ENCODE measurements around the gene GDF7. TPM values are rescaled to one million over a fixed set of nuclear protein-coding genes. Genes with fewer than 3 reads are reported as not detected.
A peak's percentile ranks its signal among the peaks of the same experiment; 100 is the strongest.

Gene GDF7
- total and polyA plus RNA-seq, 10 donors = 0.83 to 3.8 (median 1.9) TPM

- no peak overlapping the region for H3K4me3 ChIP-seq
- H3K4me1 ChIP-seq = peaks cover 0 to 11% (median 4%) of the 10 kb centered on the region in 6 donors
- H3K9me3 ChIP-seq = no peaks in the 10 kb centered on the region
- TF ChIP-seq CTCF (IDR thresholded peaks at IDR 0.05 in 8 of 11, conservative IDR thresholded peaks at IDR 0.05 in 3 of 11) (no peak), POLR2A (IDR thresholded peaks at IDR 0.05) (no peak), POLR2AphosphoS5 (IDR thresholded peaks at IDR 0.05) (no peak)
- H3K27me3 ChIP-seq (replicated peaks in 1 of 7) = no peaks in the 10 kb centered on the region
- 87 to 92% (median 90%) methylated on average over 16 of the region's 16 CpGs for WGBS, 5 donors
- peak; percentile 54 for DNase-seq
- H3K27ac ChIP-seq = no peak overlapping the region
- peaks cover 0 to 87% (median 27%) of the 10 kb centered on the region in 6 donors for H3K36me3 ChIP-seq
- intact Hi-C loops (cut with DNase I; ENCODE audit: low total_unique reads) = no loop called here
Observed at GRCh38 chr2:20627712-20628380, 39.1 kb upstream of the GDF7 start.

GRCh38 chr2:20629181-20629580, 37.8 kb upstream of the GDF7 start:
- H3K27ac ChIP-seq = no peak overlapping the region
- peaks cover 4 to 14% (median 8%) of the 10 kb centered on the region in 6 donors for H3K4me1 ChIP-seq
- no peaks in the 10 kb centered on the region for H3K9me3 ChIP-seq
- no peaks in the 10 kb centered on the region for H3K27me3 ChIP-seq (replicated peaks in 1 of 7)
- TF ChIP-seq POLR2A (IDR thresholded peaks at IDR 0.05) (no peak), CTCF (IDR thresholded peaks at IDR 0.05 in 8 of 11, conservative IDR thresholded peaks at IDR 0.05 in 3 of 11) (no peak), POLR2AphosphoS5 (IDR thresholded peaks at IDR 0.05) (no peak)
- DNase-seq = peak; percentile 59
- intact Hi-C loops (cut with DNase I; ENCODE audit: low total_unique reads) = no loop called here
- peaks cover 0 to 87% (median 14%) of the 10 kb centered on the region in 6 donors for H3K36me3 ChIP-seq
- WGBS, 5 donors = 87 to 95% (median 91%) methylated on average over 6 of the region's 6 CpGs
- no peak overlapping the region for H3K4me3 ChIP-seq

- WGBS, 5 donors = 76 to 94% (median 92%) methylated on average over 11 to 12 of the region's 12 CpGs
- no peak for TF ChIP-seq CTCF (IDR thresholded peaks at IDR 0.05 in 8 of 11, conservative IDR thresholded peaks at IDR 0.05 in 3 of 11)
- Histone ChIP-seq H3K27me3 (replicated peaks in 1 of 7) (no peaks in the 10 kb centered on the region), H3K9me3 (no peaks in the 10 kb centered on the region), H3K27ac (no peak overlapping the region), H3K4me3 (no peak overlapping the region), H3K36me3 (peaks cover 0 to 87% (median 9%) of the 10 kb centered on the region in 6 donors), H3K4me1 (peaks cover 9 to 19% (median 13%) of the 10 kb centered on the region in 6 donors)
- peak; percentile 71 for DNase-seq
- intact Hi-C loops (cut with DNase I; ENCODE audit: low total_unique reads) = no loop called here
Observed at GRCh38 chr2:20629581-20630171, 37.3 kb upstream of the GDF7 start.

- H3K36me3 ChIP-seq = peaks cover 0 to 87% (median 7%) of the 10 kb centered on the region in 6 donors
- H3K4me1 ChIP-seq = peaks cover 9 to 32% (median 24%) of the 10 kb centered on the region in 6 donors
- no peak for TF ChIP-seq POLR2AphosphoS5 (IDR thresholded peaks at IDR 0.05)
- TF ChIP-seq POLR2A (IDR thresholded peaks at IDR 0.05) = no peak
- TF ChIP-seq CTCF (IDR thresholded peaks at IDR 0.05 in 8 of 11, conservative IDR thresholded peaks at IDR 0.05 in 3 of 11) = no peak
- intact Hi-C loops (cut with DNase I; ENCODE audit: low total_unique reads) = no loop called here
- WGBS, 5 donors = 89 to 98% (median 93%) methylated on average over 4 of the region's 4 CpGs
- H3K27ac ChIP-seq = no peak overlapping the region
- H3K4me3 ChIP-seq = no peak overlapping the region
- peak; percentile 52 for DNase-seq
- H3K27me3 ChIP-seq (replicated peaks in 1 of 7) = no peaks in the 10 kb centered on the region
- H3K9me3 ChIP-seq = no peaks in the 10 kb centered on the region
Observed at GRCh38 chr2:20630967-20631366, 36.0 kb upstream of the GDF7 start.
